Skeletal muscle tissue (tissue), 4 donors: ENCODE measurements around the gene EPS8L3. TPM values are rescaled to one million over a fixed set of nuclear protein-coding genes. Genes with fewer than 3 reads are reported as not detected.

Experiments used
- H3K27ac ChIP-seq: one replicate; pipeline ENCODE4 v1.7.0; 2013; ENCODE audit warnings: mild to moderate bottlenecking, low read depth, low read length, inconsistent platforms
- H3K27me3 ChIP-seq, 3 donors: one replicate each; pipeline ENCODE4 v1.7.0; 2013; ENCODE audit warnings: low read length in 3 of 3; ENCODE audit not compliant: control insufficient read depth in 3 of 3, insufficient read depth in 3 of 3
- H3K36me3 ChIP-seq, 3 donors: one replicate each; pipeline ENCODE4 v1.7.0; 2013; ENCODE audit warnings: low read length in 3 of 3; ENCODE audit not compliant: control insufficient read depth in 3 of 3, insufficient read depth in 3 of 3
- H3K4me1 ChIP-seq, 3 donors: one replicate each; pipeline ENCODE4 v1.7.0; 2013; ENCODE audit warnings: low read length in 3 of 3, mild to moderate bottlenecking in 3 of 3; ENCODE audit not compliant: control insufficient read depth in 3 of 3, insufficient read depth in 3 of 3
- H3K4me3 ChIP-seq, 3 donors: one replicate each; pipeline ENCODE4 v1.7.0; 2013; ENCODE audit warnings: low read length in 3 of 3
- H3K9ac ChIP-seq, 3 donors: one replicate each; pipeline ENCODE4 v1.7.0; 2013; ENCODE audit warnings: low read length in 3 of 3, mild to moderate bottlenecking in 3 of 3, moderate library complexity in 2 of 3, low read depth in 1 of 3
- H3K9me3 ChIP-seq, 3 donors: one replicate each; pipeline ENCODE4 v1.7.0; 2013; ENCODE audit warnings: low read length in 3 of 3; ENCODE audit not compliant: control insufficient read depth in 3 of 3
- total RNA-seq: library from RNA; depleted of rRNA; stranded (reverse); fragments of >200 nt; gene quantifications from one replicate; pipeline ENCODE4 v1.2.3, GENCODE V29; 2014
- donor health status: Osteomylitis.

Gene EPS8L3
- total RNA-seq, 1 donor from 2014 or later, result not detected

DNA sequence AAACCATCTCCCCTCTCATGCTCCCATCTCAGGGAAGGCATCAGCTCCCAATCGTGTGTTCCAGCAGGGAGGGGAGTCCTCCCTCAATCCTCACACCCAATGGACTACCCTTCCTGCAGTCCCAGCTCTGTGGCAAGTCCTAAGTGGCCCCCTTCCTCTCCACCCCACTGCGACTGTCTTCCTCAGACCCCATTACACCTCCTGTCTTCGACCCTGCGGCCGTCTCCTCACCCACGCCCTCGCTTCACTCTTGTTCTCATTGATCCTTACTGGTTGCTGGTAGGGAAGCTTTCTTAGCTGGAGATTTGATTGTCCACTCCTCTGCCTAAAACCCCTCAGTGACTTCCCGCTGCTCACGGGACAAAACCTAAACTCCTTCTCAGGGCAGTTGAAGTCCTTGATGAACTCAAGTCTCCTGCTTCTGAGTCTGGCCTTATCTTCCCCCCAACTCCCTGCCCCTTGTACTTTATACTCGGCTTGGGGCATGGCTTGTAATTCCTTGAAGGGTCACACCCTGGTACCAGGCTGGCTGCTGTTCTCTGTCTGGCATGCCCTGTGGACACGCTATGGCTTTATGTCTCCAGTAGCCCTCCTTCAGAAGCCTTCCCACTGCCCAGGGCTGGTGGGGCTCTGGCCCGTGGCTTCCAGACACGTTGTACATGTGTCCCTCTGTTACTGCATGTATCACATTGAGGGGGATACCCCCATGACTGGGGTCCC is 2.3 kb upstream of the EPS8L3 start:
- Histone ChIP-seq H3K27me3 (no peaks in the 10 kb centered on the region), H3K27ac (no peak overlapping the region), H3K4me1 (peaks cover 0 to 11% (median 0%) of the 10 kb centered on the region in 3 donors), H3K9ac (no peak overlapping the region), H3K9me3 (no peaks in the 10 kb centered on the region), H3K4me3 (no peak overlapping the region), H3K36me3 (no peaks in the 10 kb centered on the region)

DNA sequence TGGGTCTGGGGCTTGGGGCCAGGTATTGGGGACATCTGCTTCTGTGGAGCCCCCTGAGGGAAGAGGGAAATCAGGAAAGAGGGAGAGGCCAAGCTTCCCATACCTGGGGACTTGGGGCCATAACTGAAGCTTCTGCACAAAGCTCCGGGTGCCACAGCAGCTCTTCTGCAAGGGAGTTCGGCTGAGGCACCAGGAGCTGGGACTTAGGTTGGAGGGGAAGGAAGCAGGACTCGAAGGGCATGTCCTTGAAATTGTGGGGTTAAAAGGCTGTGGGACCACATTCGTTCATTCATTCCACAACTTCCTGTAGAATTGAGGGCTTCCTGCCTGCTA is 1.7 kb upstream of the EPS8L3 start:
- Histone ChIP-seq H3K9me3 (no peaks in the 10 kb centered on the region), H3K36me3 (no peaks in the 10 kb centered on the region), H3K27ac (no peak overlapping the region), H3K4me1 (peaks cover 0 to 7% (median 0%) of the 10 kb centered on the region in 3 donors), H3K9ac (no peak overlapping the region), H3K4me3 (no peak overlapping the region), H3K27me3 (no peaks in the 10 kb centered on the region)

DNA sequence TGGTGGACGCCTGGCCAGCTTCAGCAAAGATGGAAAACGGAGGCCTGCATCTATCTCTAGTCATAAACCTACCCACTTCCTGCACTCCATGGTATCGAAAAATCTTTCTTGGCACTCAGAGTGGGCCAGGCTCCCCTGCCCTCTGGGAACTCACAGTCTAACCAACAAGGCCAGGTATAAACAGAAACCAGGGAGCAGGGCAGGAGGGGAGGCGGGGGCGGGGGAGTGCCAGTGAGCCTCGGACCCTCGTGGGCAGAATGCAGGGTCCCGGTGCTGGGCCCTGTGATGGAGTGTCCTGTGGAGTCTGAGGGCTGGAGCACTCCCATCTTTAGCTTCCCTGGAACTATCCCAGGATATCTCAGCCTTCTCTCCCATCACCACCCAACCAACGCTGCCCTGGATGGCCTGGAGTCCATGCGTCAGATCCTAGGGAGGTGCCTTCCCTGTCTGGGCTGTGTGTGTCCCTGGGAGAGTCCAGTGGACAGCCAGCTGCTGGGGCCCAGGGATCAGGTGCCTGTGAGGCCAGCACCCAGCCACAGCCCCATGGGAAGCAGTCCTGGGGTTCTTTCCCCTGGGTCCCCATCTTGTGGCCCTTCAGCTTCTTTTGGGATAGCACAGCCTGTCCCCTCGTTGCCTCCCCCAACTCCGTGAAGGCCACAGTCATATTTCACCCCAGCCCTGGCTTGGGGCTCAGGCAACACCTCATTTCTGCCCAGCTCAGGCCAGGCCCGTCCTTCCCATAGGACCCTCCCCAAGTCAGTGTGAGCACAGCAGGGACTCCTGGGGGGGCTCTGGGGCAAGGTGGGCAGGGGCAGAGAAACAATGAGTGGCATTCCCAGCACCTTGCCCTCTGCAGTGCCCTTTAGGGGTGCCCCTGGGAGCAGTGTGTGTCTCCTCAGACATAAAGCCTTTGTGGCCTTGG is 1.1 kb upstream of the EPS8L3 start:
- H3K9me3 ChIP-seq, result no peaks in the 10 kb centered on the region
- no peak overlapping the region for H3K27ac ChIP-seq
- H3K9ac ChIP-seq, result no peak overlapping the region
- peaks cover 0 to 7% (median 0%) of the 10 kb centered on the region in 3 donors for H3K4me1 ChIP-seq
- H3K4me3 ChIP-seq, result no peak overlapping the region
- H3K36me3 ChIP-seq, result no peaks in the 10 kb centered on the region
- no peaks in the 10 kb centered on the region for H3K27me3 ChIP-seq

DNA sequence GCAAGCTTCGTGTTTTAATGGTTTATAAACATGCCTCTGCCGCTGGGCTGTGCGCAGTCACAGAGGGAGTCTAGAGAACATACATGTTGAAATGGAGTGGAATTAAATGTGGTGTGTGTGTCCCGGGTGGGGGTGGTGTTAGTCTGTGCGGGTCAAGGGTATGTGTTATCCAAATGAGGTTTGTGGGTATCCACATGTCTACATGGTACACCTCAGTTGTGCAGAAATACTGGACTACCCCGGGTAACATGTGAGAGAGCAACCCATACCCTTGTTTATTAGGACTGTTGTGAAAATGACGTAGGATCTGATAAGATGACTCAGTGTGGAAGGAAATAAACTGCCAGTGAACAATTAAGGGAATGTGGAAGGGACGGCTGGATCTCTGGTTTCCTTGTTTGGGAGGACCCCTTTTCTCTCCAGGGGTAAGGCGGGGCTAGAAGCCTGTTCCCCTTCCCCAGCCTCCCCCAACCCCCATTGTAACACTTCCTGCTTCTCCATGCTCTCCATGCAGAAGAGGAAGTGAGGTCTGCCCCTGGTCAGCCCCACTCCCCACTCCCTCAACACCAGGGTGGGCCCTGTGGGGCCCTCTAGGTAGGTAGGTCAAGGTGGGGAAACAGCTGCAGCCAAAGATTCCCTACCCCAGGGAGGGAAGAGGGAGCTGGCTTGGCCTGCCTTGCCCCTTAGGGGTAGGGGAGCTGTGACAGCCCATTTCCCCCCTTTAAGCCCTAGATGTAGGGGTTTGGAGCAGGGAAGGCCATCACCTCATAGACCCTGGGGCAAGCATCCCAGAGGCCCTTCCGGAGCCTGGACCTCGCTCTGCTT is 690 bp downstream of the EPS8L3 start:
- Histone ChIP-seq H3K36me3 (no peaks in the 10 kb centered on the region), H3K4me3 (no peak overlapping the region), H3K9ac (no peak overlapping the region)

DNA sequence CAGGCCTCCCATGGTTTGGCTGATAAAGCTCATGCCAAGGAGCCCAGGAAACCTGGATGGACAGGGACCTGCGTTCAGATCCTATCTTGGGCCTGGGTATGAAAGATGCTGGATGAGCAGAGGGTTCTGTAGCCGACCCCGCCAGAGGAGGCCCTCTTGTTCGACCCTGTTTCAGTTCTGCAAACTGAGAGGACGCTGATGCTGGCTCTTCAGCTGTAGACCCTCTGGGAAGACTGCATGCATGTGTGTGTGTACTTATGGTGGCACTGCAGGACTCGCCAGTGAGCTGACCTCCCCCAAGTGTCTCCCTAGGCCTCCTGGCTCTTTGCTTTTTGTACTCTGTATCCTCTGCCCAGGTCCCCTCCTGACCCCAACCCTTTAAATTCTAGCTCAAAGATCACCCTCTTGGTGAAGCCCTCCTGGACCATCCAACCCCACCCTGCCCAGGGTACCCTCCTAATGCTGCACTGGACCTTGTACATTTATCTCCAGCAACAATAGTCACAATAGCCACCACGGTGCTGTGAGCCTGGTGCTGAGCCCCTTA is 1.6 kb downstream of the EPS8L3 start:
- H3K4me3 ChIP-seq, result no peak overlapping the region
- H3K4me1 ChIP-seq, result peaks cover 0 to 7% (median 0%) of the 10 kb centered on the region in 3 donors
- no peak overlapping the region for H3K27ac ChIP-seq
- no peaks in the 10 kb centered on the region for H3K36me3 ChIP-seq
- no peaks in the 10 kb centered on the region for H3K27me3 ChIP-seq
- no peaks in the 10 kb centered on the region for H3K9me3 ChIP-seq
- H3K9ac ChIP-seq, result no peak overlapping the region

More for the DNA sequence above, 690 bp downstream of the EPS8L3 start:
- Histone ChIP-seq H3K9me3 (no peaks in the 10 kb centered on the region), H3K4me1 (peaks cover 0 to 7% (median 0%) of the 10 kb centered on the region in 3 donors), H3K27ac (no peak overlapping the region), H3K27me3 (no peaks in the 10 kb centered on the region)

DNA sequence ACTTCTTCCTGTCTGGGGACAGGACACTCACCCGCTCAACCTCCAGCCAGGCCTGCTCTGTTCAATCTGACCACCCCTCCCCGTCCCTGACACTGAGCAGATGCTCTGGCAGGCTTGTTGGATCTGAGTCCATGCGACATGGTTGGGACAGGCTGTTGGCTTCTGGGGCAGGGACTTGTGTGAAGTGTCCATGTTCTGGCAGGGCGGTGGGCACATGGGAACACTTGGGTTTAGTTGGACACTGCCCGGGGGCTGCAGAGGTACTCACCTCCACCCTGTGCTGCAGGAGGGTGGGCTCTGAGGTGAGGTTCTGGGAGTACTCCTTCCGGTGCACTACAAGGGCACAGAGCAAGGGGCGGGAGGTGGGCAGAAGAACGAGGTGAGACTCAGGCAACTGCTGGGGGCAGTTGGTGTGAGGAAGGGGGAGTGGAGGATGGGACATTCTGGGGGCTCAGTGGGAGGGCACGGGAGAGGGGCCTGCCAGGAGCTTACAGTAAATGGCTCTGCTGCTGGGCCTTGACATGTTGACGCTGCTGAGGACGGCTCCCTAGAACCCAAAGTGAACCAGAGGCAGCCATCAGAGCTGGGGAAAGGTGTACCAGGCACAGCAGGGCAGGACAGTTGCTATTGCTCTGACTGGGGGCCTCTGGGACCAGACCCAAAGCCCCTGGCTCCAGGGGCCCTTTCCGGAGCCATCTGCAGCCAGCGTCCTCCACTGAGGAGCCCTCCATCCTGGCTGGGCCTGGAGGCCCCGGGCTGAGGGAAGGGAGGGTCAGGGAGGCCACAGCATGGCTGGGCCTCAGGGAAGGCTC is 2.3 kb downstream of the EPS8L3 start:
- H3K9me3 ChIP-seq, result no peaks in the 10 kb centered on the region
- no peak overlapping the region for H3K4me3 ChIP-seq
- H3K4me1 ChIP-seq, result peaks cover 0 to 7% (median 0%) of the 10 kb centered on the region in 3 donors
- no peaks in the 10 kb centered on the region for H3K36me3 ChIP-seq
- H3K27me3 ChIP-seq, result no peaks in the 10 kb centered on the region
- H3K27ac ChIP-seq, result no peak overlapping the region
- no peak overlapping the region for H3K9ac ChIP-seq

DNA sequence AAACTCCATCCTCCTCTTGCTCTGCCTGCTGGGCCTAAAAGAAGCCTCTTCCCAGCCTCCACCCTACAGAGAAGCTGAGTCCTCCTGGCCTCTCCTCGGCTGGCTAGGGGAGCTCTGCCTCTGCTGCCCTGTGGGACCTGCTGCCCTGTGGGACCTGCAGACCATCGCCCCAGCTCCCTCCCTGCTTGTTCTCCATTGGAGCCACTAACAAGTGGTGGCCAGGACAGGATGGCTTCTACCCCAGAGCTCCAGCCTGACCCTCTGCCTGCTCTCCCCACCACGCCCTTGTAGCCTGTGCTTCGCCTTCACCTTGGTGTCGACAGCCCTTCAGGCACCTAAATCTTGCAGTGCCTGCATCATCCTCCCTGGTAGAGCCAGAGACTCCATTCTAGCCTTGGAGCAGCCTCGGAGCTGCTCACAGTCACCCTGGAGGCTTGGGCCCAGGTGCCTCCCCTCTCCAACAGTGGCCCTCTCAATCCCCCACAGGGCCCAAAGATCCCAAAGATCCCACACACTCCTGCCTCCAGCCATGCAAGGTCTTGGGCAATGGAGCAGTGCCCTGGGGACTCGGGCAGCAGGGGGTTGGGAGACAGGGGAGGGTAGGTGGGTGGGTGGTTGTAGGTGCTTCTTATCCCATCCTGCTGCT is 3.0 kb downstream of the EPS8L3 start:
- no peak overlapping the region for H3K9ac ChIP-seq
- no peak overlapping the region for H3K27ac ChIP-seq
- no peak overlapping the region for H3K4me3 ChIP-seq
- no peaks in the 10 kb centered on the region for H3K9me3 ChIP-seq
- H3K36me3 ChIP-seq, result no peaks in the 10 kb centered on the region
- H3K4me1 ChIP-seq, result peaks cover 0 to 7% (median 0%) of the 10 kb centered on the region in 3 donors
- no peaks in the 10 kb centered on the region for H3K27me3 ChIP-seq

DNA sequence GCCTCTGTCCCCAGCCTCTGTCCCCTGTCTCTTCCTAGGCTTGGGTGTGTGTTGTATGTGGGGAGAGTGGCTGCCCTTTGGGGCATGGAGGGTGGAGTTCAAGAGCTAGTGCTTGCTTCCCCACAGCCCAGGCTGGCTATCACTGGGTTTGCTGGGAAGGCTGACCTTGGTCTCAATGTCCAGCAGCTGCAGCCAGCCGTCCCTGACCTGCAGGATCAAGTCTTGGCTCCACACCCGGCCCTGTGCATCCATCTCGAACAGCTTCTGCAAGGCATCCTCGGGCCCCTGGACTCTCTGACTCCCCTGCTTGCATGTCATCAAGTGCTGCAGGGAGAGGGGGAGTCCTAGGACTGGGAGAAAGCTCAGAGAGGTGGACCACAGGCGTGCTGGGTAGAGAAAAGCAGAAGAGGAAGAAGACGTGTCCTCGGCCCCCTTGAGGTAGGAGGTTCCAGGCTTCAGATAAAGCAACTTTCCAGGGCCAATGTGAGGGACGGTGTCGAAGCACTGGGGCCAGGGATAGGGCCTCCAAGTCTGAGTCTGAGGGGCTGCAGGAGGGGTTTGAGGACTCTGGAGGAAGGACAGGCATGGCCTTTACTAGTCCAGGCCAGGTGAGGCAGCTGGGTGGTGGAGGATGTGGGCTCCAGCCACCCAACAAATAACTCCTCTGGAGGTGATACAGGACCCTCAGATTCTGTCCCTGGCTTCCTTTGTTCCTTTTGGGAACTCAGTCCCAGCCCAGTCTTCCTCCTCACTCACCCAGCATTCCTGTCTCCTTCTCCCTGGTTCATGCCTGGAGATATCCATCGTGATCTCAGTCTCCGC is 4.0 kb downstream of the EPS8L3 start:
- peaks cover 0 to 7% (median 0%) of the 10 kb centered on the region in 3 donors for H3K4me1 ChIP-seq
- no peaks in the 10 kb centered on the region for H3K27me3 ChIP-seq
- no peak overlapping the region for H3K4me3 ChIP-seq
- H3K9ac ChIP-seq, result no peak overlapping the region
- H3K27ac ChIP-seq, result no peak overlapping the region
- no peaks in the 10 kb centered on the region for H3K36me3 ChIP-seq
- no peaks in the 10 kb centered on the region for H3K9me3 ChIP-seq
